Activated CD4-positive, alpha-beta T cell treated with anti-CD3 and anti-CD28 coated beads, Interleukin-2, amount 50 U/mL, for 24 hours (primary cell): ENCODE results near the gene C2CD3.
"Not testable (repeated sequence)": the region's sequence is repeated elsewhere in the genome, so short reads cannot be mapped to it uniquely, and the experiment has no call there.

Source experiments
- DNase-seq, 2 donors: peaks; one replicate each; pipeline ENCODE4 v3.0.0-alpha.2; 2020; ENCODE audit warnings: low read depth in 1 of 2, low spot score in 1 of 2

The C2CD3 gene

DNA sequence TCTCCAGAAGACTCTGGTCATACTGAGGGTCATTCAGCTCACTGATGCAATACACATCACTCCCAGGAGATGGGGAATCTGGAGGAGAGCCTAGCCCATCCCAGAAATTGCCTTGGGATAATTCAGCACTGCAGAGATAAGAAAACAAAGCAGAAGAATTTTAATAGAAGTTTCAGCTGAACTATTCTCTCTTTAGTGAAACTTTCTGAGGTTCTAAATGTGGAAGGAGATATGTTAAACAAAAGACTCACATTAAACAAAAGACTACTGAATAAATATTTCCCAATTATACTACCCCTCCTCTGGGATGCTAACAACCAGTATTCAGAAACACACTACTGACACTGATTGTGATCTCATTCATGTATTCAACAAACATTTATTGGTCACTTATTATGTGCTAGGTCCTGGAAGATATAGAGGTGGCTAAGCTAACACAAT lies 47.8 kb downstream of the C2CD3 start:
- DNase-seq, result no peak

DNA sequence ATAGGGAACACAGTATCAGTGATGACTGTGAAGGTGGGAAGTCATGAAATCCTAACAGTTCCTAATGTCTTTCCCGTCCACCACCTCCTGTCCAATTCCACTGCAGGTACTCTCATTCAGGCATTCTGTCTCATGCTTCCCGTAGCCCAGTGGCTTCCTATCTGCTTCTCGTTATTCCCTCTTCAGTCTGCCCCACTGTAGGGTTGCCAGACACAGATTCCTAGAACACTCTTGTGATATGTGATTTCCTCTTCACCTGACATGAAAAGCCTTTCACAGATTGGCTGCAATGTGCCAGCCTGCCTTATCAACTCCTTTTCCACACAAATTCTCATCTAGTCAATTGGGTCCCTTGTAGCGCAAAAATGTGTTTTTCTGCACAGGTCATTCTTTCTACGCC lies 49.0 kb downstream of the C2CD3 start:
- no peak for DNase-seq

GRCh38 chr11:74120260-74121035 lies 50.4 kb downstream of the C2CD3 start:
- not testable (repeated sequence) for DNase-seq

- DNase-seq, result no peak
These were observed 54.1 kb downstream of the C2CD3 start for GRCh38 chr11:74116719-74117118.

DNA sequence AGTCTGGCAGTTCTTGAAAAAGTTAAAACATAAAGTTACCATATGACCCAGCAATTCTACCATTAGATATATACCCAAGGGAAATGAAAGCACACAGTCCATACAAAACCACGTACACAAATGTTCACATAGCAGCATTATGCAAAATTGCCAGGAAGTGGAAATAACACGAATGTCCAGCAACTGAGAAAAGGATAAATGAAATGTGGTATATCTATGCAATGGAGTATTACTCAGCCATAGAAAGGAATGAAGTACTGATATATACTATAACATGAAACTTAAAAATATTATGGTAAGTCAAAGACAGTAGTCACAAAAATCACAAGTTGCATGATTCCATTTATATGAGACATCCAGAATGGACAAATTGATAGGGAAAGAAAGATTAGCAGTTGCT lies 57.9 kb downstream of the C2CD3 start:
- DNase-seq, result no peak

GRCh38 chr11:74106124-74106523 lies 64.7 kb downstream of the C2CD3 start:
- DNase-seq, result no peak

DNA sequence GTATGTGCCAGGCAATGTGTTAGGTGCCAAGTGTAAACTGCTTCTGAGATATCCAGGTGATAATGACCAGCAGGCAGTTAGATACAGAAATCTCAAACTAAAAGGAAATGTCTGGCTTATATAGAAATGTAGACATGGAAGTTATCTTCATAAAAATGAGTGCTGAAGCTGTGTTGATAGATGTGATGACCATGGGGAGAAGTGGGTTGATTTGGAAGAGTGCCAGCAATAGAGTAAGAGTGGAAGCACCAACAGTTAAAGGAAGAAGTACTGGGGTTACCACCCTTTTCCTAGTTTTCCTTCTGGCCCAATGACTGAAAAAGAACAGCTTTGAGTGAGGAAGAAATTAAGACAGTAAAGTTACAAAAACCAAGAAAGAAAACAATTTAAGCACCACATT lies 68.5 kb downstream of the C2CD3 start:
- no peak for DNase-seq

GRCh38 chr11:74100735-74101134 lies 70.1 kb downstream of the C2CD3 start:
- DNase-seq, result no peak

GRCh38 chr11:74100231-74100630 lies 70.6 kb downstream of the C2CD3 start:
- no peak for DNase-seq

DNA sequence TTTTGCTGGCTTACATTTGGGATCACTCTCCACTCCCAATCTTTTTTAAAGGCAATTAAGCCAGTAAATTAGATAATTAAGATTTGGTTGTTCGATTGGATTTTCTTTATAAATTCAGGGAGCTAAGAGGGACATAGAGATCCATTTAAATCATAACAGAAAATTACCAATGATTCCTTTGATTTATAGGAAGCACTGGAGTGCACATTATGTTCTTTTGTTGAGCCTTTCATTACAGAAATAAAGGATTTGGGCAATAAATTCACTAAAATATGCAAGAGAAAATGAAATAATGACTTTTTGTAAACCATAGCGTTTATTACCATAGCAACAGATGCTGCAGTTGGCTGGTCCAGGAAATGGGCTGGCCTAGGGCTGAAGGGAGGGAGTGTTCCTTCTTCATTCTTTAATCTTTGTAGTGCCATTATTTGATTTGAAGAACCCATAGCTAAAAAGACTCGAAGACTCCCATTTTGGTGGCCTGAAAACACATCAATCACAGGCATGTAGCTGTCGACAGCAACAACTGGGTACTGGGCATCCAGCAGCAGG lies 73.0 kb downstream of the C2CD3 start:
- DNase-seq, result no peak

GRCh38 chr11:74094393-74094792 lies 76.4 kb downstream of the C2CD3 start:
- DNase-seq, result no peak

DNA sequence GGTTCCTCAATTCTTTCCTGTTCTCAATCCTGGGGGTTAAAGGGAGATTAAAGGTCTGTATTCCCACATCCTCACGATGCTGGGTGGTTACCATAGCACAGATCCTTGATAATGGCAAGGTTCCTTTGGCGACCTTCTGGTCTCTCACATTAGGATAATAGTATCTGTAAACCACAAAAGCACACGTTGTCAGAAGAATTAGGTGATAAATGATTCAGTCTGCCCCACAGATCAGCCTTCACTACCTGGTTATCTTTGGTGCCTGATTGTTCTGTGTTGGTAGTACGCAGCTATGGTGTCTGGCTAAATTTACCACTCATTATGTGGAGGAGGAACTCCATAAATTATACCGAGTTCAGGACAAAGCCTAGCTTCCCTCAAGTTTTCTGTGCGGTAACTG lies 78.4 kb downstream of the C2CD3 start:
- no peak for DNase-seq

DNA sequence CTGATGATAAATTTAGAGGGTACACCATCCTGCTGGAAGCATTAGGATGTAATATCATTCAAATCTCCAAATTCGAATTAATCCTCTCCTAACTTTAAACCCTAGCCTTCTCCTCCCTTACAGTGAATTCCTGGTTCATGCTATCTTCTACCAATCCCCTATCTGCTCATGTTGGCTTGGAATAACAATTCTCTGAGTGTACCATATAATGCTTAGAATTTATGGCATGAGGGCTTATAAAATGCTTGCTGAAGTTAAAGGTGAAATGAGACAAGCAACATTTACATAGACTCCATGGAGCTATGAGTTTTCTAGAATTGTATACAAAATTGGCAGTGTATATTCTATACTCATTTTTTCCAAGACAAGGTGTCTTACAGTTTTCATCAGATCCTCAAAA lies 79.3 kb downstream of the C2CD3 start:
- DNase-seq, result no peak

- no peak for DNase-seq
These were observed 80.1 kb downstream of the C2CD3 start for GRCh38 chr11:74090701-74091100.

DNA sequence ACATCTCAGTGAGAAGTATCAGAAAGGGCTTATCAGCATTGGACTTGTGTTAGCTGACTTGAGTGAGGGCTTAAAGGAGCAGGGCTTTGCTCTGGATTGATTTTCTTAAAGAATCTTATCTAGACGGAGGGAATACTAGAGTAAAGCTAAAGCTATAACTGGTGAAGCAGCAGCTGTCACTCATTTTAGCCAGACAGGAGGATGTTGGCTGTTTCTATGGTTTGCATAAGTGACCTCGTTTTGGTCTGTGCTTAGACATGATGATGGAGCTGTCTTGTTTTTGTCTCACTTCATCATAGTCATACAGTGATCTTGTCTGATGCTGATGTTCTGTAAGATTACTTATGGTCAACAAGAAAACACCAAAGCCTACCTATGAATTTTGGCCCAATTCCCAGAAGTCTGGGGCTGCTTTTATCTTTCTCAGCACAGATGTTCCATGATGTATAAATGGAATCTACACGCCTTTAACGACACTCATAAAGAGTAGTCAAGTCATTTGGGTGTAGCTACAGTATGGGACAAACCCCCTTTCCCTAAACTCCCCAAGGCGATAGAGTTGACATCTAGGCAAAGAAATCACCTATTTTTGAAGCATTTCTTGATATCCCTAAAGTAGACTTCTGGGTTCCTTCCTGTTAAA lies 84.4 kb downstream of the C2CD3 start:
- DNase-seq, result no peak

DNA sequence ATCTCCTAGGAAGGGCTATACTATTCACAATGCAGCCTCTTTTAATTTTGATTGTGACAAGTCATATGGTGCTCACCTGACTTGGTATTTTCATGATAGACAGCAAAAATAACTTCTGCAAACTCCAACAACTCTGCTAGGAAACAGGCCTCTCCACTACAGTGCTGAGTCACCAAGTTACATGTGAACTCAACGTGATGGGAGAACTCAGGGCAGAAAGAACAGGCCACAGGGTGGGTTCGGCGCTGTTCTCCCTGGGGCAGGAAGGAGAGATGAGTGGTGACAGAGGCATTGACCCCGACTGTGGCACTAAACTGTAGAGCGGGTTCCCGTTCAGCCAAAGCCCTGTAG lies 85.3 kb downstream of the C2CD3 start:
- no peak for DNase-seq

DNA sequence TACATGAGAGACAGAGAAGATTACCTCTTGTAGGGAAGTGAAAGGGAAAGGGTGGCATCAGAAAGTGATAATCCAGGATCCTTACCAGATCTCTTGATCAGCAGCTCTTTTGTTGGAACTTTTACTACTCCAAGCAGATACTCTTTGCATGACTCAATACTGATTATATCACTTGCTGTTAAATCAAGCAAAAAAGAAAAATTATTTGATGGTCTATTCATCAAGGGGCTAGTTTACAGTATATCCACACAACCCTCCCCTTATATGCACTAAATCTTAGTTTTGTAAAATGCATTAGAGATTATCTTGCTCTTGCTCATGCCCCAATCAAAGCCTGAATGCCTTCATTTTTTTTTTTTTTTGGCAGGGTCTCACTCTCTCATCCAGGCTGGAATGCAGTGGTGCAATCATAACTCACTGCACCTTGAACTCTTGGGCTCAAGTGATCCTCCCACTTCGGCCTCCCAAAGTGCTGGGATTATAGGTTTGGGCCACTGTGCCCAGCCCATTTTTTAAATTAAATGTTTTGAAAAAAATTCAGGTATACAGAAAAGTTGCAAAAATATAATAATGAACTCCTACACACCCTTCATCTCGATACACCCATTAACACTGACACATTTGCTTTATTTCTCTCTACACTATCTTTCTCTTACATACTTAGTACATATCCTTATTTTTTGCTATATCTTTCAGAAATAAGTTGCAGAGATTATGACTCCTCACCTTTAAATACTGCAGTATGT lies 85.8 kb downstream of the C2CD3 start:
- no peak for DNase-seq

- DNase-seq, result not testable (repeated sequence)
These were observed 86.9 kb downstream of the C2CD3 start for GRCh38 chr11:74083927-74084326.

DNA sequence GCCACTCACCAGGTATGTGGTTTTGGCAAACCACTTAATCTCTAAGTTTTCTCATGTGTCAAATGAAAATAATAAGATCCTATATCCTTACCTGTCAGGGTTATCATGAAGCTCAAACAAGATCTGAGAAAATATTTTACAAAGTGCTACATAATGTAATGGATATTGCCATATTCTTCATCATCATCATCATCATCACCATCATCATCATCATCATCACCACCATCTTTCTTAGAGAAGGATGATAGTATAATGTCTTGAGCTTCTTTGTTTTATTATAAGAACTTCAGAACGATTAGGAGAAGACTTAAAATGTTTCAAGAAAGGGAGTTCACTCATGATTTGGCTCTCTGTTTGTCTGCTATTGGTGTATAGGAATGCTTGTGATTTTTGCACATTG lies 89.4 kb downstream of the C2CD3 start:
- no peak for DNase-seq

DNA sequence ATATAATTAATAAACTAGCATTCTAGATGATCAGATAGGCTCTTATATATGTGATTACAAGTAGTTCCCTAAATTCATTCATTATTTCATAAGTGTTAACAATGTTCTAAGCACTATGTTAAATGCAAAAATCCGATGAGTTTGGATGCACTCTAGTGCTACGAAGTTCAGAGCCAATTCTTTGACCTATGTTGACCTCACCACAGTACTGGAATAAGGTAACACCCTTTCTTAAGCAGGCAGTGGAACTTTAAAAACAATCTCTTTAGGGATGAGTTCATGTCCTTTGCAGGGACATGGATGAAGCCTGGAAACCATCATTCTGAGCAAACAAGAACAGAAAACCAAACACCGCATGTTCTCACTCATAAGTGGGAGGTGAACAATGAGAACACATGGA lies 93.6 kb downstream of the C2CD3 start:
- no peak for DNase-seq

DNA sequence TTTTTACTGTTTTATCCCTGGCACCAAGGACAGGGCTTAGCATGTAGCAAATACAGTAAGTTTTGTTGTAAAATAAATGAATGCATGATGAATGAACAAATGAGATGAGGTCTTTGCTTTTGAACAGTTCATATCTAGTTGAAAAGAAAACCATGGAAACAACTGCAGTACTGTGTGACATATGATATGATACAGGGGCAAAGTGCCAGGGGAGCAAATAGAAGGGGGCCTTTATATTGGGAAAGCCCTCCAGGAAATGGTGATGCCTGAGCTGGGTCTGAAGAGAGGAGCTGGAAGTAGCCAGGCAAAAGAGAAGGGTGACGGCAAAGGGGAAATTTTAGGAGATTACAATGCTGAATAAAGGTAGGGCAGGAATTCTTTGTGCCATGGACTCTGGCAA lies 98.1 kb downstream of the C2CD3 start:
- no peak for DNase-seq

- no peak for DNase-seq
These were observed 98.5 kb downstream of the C2CD3 start for GRCh38 chr11:74072286-74072685.
